Muscle of leg (tissue), 11 donors: ENCODE measurements around the gene ZMPSTE24. TPM values are rescaled to one million over a fixed set of nuclear protein-coding genes. Genes with fewer than 3 reads are reported as not detected.

Experiments
- DNase-seq: peaks from one replicate; pipeline ENCODE4 v3.0.0; 2013
- H3K27ac ChIP-seq: one replicate; pipeline ENCODE4 v1.5.1; 2013; ENCODE audit warnings: mild to moderate bottlenecking, low read length, control low read depth
- H3K27me3 ChIP-seq: one replicate; pipeline ENCODE4 v1.6.1; 2013; ENCODE audit warnings: low read length; ENCODE audit not compliant: control insufficient read depth, insufficient read depth
- H3K36me3 ChIP-seq: one replicate; pipeline ENCODE4 v1.6.1; 2013; ENCODE audit warnings: low read length; ENCODE audit not compliant: control insufficient read depth, insufficient read depth
- H3K4me1 ChIP-seq: one replicate; pipeline ENCODE4 v1.6.1; 2013; ENCODE audit warnings: low read length; ENCODE audit not compliant: control insufficient read depth, insufficient read depth
- H3K4me3 ChIP-seq: one replicate; pipeline ENCODE4 v1.5.1; 2013; ENCODE audit warnings: low read length, control low read depth
- H3K9me3 ChIP-seq: replicated peaks from 2 replicates; pipeline ENCODE4 v1.6.1; 2013; ENCODE audit warnings: low read depth, low read length; ENCODE audit not compliant: control insufficient read depth
- WGBS: methylation state at CpG from one replicate; pipeline ENCODE4 v1.1.5; 2013; ENCODE audit warnings: missing lambda C conversion rate; ENCODE audit not compliant: insufficient coverage; 5-methylcytosine and 5-hydroxymethylcytosine counted together
- polyA plus RNA-seq, 8 donors: library from polyadenylated mRNA; unstranded; fragments of 120-200 nt; gene quantifications; one replicate each; pipeline versions ENCODE4 v1.2.1 to v1.2.3, GENCODE V29; 2013; ENCODE audit warnings: inconsistent platforms in 1 of 8, low replicate concordance in 1 of 8; ENCODE audit not compliant: insufficient read length in 8 of 8, insufficient read depth in 1 of 8
- total RNA-seq: library from RNA; stranded (reverse); fragments of 120-200 nt; gene quantifications from one replicate; pipeline ENCODE4 v1.2.4, GENCODE V29; 2013

Gene ZMPSTE24
- total and polyA plus RNA-seq, 9 donors, result 20.3 to 32.7 (median 25.5) TPM

DNA sequence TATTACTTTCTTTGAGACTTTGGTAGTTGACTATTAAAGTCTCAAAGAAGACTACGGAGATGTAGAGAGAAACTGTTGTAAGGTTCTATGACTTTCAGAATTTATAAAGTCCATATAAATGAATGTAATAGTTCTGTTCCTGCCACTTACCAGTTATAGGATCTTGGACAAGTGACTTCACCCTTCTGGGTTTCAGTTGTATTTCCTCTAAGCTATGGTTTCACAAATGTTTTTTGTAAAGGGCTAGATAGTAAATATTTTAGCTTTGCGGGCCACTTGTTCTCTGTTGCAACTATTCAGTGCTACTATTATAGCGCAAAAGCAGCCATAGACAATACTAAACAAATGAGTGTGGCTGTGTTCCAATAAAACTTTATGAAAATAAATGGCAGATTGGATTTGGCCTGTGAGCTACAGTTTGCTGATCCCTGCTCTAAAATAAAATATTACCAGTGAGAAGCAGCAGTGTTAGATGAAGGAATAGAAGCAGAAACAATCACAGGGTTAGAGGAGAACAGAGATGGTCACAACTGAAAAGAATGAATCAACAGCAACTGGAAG is 14.7 kb downstream of the ZMPSTE24 start:
- Histone ChIP-seq H3K36me3 (peaks cover 40% of the 10 kb centered on the region), H3K4me3 (no peak overlapping the region), H3K27me3 (no peaks in the 10 kb centered on the region), H3K9me3 (no peaks in the 10 kb centered on the region), H3K4me1 (no peaks in the 10 kb centered on the region), H3K27ac (no peak overlapping the region)
- no peak for DNase-seq
- WGBS, result no CpG with 5 or more reads among the region's 3 CpGs

DNA sequence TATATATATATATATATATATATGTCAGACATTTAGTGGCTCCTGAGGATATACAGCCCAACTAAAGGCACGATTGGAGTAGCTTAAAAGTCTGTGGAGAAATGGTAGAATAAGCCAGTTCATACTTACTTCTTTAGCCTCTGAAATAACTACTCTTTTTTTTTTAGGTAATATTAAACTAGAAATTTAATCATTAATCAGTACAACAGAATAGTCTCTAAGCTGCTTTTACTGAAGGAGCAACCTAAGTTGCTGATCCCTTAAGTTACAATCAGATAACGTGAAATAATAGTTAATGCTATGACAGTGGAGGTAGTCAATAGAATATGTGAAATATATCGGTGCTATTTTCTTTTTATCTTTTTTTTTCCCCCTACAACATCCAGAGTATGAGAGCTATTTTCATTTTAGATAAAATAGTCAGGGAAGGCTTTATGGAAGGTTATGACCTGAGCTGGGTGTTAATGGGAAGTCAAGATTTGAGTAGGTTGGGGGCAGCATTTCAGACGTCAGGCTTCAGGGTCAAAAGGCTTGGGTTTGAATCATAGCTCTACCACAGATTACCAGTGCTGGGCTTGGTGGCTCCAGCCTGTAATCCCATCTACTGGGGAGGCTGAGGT is 15.6 kb downstream of the ZMPSTE24 start:
- no peak for DNase-seq
- Histone ChIP-seq H3K4me1 (no peaks in the 10 kb centered on the region), H3K36me3 (peaks cover 38% of the 10 kb centered on the region), H3K4me3 (no peak overlapping the region), H3K27me3 (no peaks in the 10 kb centered on the region), H3K9me3 (no peaks in the 10 kb centered on the region), H3K27ac (no peak overlapping the region)
- 67% methylated on average over 1 of the region's 4 CpGs for WGBS

- 92% methylated on average over 2 of the region's 2 CpGs for WGBS
- no peaks in the 10 kb centered on the region for H3K4me1 ChIP-seq
- H3K27me3 ChIP-seq, result no peaks in the 10 kb centered on the region
- H3K36me3 ChIP-seq, result peaks cover 33% of the 10 kb centered on the region
- DNase-seq, result no peak
- no peak overlapping the region for H3K27ac ChIP-seq
- H3K9me3 ChIP-seq, result no peaks in the 10 kb centered on the region
- no peak overlapping the region for H3K4me3 ChIP-seq
These were observed 16.3 kb downstream of the ZMPSTE24 start for GRCh38 chr1:40274331-40274730.

DNA sequence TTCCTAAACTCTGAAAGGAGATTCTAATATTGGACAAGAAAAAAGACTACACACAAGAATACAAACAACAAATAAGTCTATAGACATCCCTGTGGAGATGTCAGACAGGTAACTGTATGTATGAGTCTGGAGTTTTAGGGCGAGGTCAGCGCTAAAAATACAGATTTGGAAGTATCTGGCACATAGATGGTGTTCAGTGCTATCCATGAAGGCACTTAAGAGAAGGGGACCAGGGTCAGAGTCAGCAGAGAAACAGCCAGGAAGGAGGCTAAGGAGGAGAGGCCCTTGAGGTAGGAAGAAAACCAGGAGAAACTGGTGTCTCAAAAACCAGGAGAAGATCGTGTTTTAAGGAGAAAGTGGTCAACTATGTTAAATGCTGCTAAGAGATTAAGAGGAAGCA is 18.1 kb downstream of the ZMPSTE24 start:
- Histone ChIP-seq H3K4me1 (no peaks in the 10 kb centered on the region), H3K9me3 (no peaks in the 10 kb centered on the region), H3K27ac (no peak overlapping the region), H3K27me3 (no peaks in the 10 kb centered on the region), H3K4me3 (no peak overlapping the region), H3K36me3 (peaks cover 22% of the 10 kb centered on the region)
- WGBS, result 94% methylated on average over 3 of the region's 3 CpGs
- no peak for DNase-seq

- Histone ChIP-seq H3K4me1 (no peaks in the 10 kb centered on the region), H3K9me3 (no peaks in the 10 kb centered on the region), H3K36me3 (peaks cover 18% of the 10 kb centered on the region), H3K4me3 (no peak overlapping the region), H3K27me3 (no peaks in the 10 kb centered on the region), H3K27ac (no peak overlapping the region)
- DNase-seq, result no peak
- WGBS, result no CpG with 5 or more reads among the region's 2 CpGs
These were observed 23.8 kb downstream of the ZMPSTE24 start for GRCh38 chr1:40281853-40282252.

- Histone ChIP-seq H3K36me3 (peaks cover 42% of the 10 kb centered on the region), H3K27ac (no peak overlapping the region), H3K27me3 (no peaks in the 10 kb centered on the region), H3K4me3 (no peak overlapping the region), H3K9me3 (no peaks in the 10 kb centered on the region), H3K4me1 (no peaks in the 10 kb centered on the region)
- WGBS, result no CpG with 5 or more reads among the region's 2 CpGs
- DNase-seq, result no peak
These were observed 33.3 kb downstream of the ZMPSTE24 start for GRCh38 chr1:40291293-40291692.

GRCh38 chr1:40299366-40300248 is 41.6 kb downstream of the ZMPSTE24 start:
- Histone ChIP-seq H3K36me3 (peaks cover under 1% of the 10 kb centered on the region), H3K27ac (no peak overlapping the region), H3K4me1 (peaks cover 6% of the 10 kb centered on the region), H3K27me3 (peaks cover 21% of the 10 kb centered on the region), H3K9me3 (no peaks in the 10 kb centered on the region), H3K4me3 (no peak overlapping the region)
- WGBS, result 86% methylated on average over 3 of the region's 8 CpGs
- DNase-seq, result no peak

DNA sequence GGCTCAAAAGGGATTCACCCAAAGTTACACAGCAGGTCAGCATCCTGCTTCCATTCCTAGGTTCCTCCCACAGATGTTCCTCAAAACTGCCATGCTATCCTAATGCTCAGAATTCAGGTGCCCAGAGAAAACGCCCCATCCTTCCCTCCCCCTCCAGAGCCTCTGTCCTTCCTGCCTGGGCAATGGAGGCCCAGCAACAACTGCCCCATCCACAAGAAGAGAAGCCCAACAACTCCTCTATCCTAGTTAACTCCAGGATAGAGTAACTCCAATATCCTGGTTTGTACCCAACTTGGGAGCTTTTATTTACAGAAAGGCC is 42.2 kb downstream of the ZMPSTE24 start:
- WGBS, result 88% methylated on average over 1 of the region's 1 CpG
- H3K27me3 ChIP-seq, result peaks cover 23% of the 10 kb centered on the region

GRCh38 chr1:40300651-40301050 is 42.6 kb downstream of the ZMPSTE24 start:
- H3K9me3 ChIP-seq, result no peaks in the 10 kb centered on the region
- WGBS, result 77% methylated on average over 1 of the region's 9 CpGs
- H3K4me3 ChIP-seq, result no peak overlapping the region
- H3K27me3 ChIP-seq, result peaks cover 23% of the 10 kb centered on the region
- DNase-seq, result no peak
- no peak overlapping the region for H3K27ac ChIP-seq
- no peaks in the 10 kb centered on the region for H3K36me3 ChIP-seq
- peaks cover 6% of the 10 kb centered on the region for H3K4me1 ChIP-seq

More for the DNA sequence above, 42.2 kb downstream of the ZMPSTE24 start:
- H3K4me3 ChIP-seq, result no peak overlapping the region
- H3K9me3 ChIP-seq, result no peaks in the 10 kb centered on the region
- no peak for DNase-seq
- no peak overlapping the region for H3K27ac ChIP-seq
- peaks cover 6% of the 10 kb centered on the region for H3K4me1 ChIP-seq
- H3K36me3 ChIP-seq, result no peaks in the 10 kb centered on the region

DNA sequence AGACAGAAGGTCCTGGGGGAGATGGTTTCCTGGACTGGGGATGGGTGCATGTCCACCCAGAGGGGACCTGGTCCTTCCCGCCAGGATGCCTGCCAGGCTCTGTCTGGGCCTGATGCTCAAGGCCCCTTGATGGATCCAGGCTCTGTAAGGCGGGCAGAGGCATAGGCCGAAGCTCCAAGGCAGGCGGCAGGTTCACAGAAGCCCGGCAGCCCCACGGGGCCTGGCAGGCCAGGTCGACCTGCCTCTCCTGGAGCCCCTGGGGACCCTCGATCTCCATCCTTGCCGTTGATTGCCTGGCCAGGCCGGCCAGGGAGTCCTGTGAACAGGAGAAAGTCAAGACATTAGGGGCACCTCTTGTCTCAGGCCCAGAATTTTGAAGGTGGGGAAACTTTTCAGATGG is 43.0 kb downstream of the ZMPSTE24 start:
- no peaks in the 10 kb centered on the region for H3K36me3 ChIP-seq
- no peak overlapping the region for H3K27ac ChIP-seq
- H3K4me1 ChIP-seq, result peaks cover 6% of the 10 kb centered on the region
- H3K9me3 ChIP-seq, result no peaks in the 10 kb centered on the region
- no peak for DNase-seq
- H3K27me3 ChIP-seq, result peaks cover 23% of the 10 kb centered on the region
- no peak overlapping the region for H3K4me3 ChIP-seq
- WGBS, result 93% methylated on average over 10 of the region's 10 CpGs
